Measurements from ENCODE around the gene UGT1A6.

- TF ChIP-seq POLR2AphosphoS5 (IDR thresholded peaks at IDR 0.05) = no peak
- TF ChIP-seq, protein P1, sequence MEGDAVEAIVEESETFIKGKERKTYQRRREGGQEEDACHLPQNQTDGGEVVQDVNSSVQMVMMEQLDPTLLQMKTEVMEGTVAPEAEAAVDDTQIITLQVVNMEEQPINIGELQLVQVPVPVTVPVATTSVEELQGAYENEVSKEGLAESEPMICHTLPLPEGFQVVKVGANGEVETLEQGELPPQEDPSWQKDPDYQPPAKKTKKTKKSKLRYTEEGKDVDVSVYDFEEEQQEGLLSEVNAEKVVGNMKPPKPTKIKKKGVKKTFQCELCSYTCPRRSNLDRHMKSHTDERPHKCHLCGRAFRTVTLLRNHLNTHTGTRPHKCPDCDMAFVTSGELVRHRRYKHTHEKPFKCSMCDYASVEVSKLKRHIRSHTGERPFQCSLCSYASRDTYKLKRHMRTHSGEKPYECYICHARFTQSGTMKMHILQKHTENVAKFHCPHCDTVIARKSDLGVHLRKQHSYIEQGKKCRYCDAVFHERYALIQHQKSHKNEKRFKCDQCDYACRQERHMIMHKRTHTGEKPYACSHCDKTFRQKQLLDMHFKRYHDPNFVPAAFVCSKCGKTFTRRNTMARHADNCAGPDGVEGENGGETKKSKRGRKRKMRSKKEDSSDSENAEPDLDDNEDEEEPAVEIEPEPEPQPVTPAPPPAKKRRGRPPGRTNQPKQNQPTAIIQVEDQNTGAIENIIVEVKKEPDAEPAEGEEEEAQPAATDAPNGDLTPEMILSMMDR (IDR thresholded peaks at IDR 0.05 in 8 of 11, conservative IDR thresholded peaks at IDR 0.05 in 3 of 11) = no peak
- TF ChIP-seq POLR2A (IDR thresholded peaks at IDR 0.05) = no peak
Observed at GRCh38 chr2:233705911-233706506, 13.3 kb downstream of the UGT1A6 start.

All from spleen (tissue), 7 donors.